Coronary artery (tissue), 2 donors: ENCODE data around the gene GNG2.

Source experiments
- DNase-seq: peaks from one replicate; pipeline ENCODE4 v3.0.0-alpha.2; 2017; ENCODE audit warnings: low spot score
- H3K27ac ChIP-seq, 2 donors: fragments of 200-600 bp; sonication (generic); one replicate each; pipeline ENCODE4 v1.5.1; 2016 to 2019
- H3K4me3 ChIP-seq: fragments of 200-600 bp; sonication (generic); 2 replicates; pipeline ENCODE4 v1.5.1; 2016; ENCODE audit warnings: mild to moderate bottlenecking, moderate library complexity
- TF ChIP-seq, protein P1 (sequence below): fragments of 200-600 bp; sonication (generic); IDR thresholded peaks from one replicate; pipeline ENCODE4 v1.5.1; 2019; ENCODE audit warnings: antibody characterized with exemption

The GNG2 gene

DNA sequence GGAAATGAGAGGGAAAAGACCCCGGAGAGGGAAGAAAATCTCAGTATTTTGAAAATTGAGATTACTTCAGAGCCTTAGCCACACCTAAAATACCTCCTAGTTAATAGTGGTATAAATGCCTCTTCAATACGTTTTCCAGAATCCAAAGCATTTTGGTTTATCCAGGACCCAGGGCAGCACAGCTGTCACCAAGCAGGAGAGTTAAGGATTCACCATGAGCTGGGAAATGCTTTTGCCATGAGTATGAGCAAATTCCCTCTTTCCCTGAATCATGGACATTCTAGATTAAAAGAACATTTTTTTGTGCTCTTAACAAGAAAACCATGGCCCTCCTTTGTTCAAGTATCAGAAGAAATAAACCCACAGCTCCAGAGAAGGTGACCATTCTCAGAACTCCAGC is 107.1 kb downstream of the GNG2 start:
- DNase-seq: no peak
- TF ChIP-seq, protein P1, sequence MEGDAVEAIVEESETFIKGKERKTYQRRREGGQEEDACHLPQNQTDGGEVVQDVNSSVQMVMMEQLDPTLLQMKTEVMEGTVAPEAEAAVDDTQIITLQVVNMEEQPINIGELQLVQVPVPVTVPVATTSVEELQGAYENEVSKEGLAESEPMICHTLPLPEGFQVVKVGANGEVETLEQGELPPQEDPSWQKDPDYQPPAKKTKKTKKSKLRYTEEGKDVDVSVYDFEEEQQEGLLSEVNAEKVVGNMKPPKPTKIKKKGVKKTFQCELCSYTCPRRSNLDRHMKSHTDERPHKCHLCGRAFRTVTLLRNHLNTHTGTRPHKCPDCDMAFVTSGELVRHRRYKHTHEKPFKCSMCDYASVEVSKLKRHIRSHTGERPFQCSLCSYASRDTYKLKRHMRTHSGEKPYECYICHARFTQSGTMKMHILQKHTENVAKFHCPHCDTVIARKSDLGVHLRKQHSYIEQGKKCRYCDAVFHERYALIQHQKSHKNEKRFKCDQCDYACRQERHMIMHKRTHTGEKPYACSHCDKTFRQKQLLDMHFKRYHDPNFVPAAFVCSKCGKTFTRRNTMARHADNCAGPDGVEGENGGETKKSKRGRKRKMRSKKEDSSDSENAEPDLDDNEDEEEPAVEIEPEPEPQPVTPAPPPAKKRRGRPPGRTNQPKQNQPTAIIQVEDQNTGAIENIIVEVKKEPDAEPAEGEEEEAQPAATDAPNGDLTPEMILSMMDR: no peak
- H3K27ac ChIP-seq: no peak overlapping the region
- H3K4me3 ChIP-seq: no peak overlapping the region

DNA sequence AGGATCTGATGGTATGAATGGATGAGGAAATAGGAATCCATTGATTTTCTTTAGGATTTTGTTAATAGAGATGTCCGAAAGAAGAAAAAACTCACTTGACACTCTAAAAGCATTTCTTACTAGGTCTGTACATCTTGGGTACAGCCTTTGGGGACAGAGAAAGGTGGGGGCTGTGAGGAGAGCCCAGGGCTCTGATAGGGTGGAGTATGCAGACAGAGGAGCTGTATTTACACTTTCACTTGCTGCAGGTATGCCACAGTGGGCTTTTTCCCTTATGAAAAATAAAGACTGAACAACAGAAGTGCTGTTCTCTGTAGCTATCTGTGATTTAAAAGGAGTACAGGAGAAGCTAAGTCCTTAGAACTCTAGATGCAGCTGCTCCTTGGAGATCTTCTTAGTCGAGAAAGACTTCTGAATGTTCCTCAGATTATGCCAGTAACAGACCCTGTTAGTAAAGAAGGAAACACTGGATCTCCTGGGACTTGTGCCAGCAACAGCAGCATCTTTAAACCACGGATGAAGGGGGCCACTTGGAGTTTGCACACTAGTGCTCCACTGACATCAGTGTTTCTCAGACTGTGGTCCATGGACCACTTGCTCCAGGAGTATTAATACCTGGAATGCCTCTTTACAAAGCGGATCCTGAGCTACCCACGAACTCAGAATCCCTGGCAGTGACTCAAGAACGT is 109.6 kb downstream of the GNG2 start:
- DNase-seq: no peak
- Histone ChIP-seq H3K4me3 (no peak overlapping the region), H3K27ac (no peak overlapping the region)
- TF ChIP-seq, protein P1: no peak

DNA sequence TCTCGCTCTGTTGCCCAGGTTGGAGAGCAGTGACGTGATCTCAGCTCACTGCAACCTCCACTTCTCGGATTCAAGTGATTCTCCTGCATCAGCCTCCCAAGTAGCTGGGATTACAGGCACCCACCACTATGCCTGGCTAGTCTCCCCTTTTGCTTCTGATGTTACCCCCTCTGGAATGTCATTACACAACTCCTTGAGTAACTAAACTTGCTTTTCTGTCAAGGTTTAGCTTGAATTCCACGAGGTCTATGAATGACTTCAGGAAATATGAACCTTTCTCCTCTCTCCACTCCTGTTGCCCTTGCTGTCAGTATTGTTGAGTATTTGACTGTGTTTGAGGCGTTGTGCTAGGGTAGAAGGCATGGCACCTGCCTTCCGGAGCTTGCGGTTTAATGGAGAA is 112.2 kb downstream of the GNG2 start:
- H3K27ac ChIP-seq: no peak overlapping the region
- DNase-seq: no peak
- H3K4me3 ChIP-seq: no peak overlapping the region
- TF ChIP-seq, protein P1: no peak

DNA sequence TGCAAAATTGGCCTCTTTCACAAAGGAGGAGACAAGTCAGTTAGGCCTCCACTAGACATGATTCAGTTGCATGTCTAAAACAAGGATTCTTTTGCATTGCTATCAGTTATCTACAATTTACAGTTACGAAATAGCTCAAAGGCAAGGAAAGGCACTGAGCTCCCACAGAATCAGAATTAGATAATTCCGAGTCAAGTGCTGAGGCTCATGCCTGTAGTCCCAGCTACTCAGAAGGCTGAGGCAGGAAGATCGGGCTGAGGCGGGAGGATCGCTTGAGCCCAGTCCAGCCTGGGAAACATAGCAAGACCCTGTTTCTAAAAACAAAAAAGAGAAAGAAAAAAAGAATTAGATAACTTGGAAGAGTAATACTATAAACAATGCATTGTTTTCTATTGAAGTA is 116.7 kb downstream of the GNG2 start:
- DNase-seq: no peak
- TF ChIP-seq, protein P1: no peak
- no peak overlapping the region for H3K4me3 ChIP-seq
- no peak overlapping the region for H3K27ac ChIP-seq

DNA sequence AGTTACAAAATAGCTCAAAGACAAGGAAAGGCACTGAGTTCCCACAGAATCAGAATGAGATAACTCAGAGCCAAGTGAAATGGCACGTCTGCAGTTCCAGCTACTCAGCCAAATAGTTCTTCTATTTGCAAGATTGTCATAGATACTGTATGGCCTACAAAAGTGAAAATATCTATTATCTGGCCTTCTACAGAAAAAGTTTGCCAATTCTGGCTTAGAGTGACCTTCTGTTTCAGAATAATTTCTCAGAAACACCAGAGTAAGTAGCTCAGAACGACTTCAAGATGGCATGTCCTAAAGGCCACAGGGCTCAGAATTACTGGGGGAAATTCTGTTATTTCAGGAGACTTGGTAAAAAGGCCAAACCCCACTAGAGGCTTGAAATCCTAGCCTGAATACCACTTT is 118.3 kb downstream of the GNG2 start:
- H3K27ac ChIP-seq: peak overlapping the region; percentile 24 to 59
- no peak for DNase-seq
- peak overlapping the region; percentile 0 for H3K4me3 ChIP-seq
- TF ChIP-seq, protein P1: no peak

DNA sequence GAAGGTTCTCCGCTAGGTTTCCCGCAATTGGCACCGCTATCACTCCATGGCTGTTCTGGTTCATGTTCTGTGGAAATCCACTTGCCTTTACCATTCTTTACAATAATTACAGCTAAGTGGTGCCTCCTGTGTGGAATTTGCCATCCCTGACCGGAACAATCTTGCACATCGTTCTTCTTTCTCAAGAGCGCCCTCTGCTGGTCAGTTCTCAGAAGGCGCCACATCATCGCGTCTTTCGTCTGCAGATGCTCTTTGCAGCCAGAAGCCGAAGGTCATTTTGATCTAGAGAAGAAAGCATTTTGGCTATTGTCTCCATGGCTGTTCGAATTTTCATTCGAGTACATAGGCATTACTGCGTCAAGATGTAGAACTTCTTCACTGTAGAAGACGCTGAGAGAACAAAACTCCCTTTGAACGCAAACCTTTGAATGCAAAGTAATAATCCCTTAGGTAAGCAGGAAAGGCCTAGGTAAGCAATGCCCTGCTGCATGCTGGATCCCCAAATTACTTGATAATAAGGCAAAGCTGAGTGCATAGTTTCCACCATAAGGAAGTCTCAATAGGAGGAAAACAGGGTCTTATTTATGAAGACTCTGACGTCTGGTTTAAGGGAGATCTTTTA is 118.8 kb downstream of the GNG2 start:
- TF ChIP-seq, protein P1: peak; percentile 73
- Histone ChIP-seq H3K4me3 (peak overlapping the region; percentile 0), H3K27ac (peak overlapping the region; percentile 24 to 59)
- peak; percentile 76 for DNase-seq
